C4-2B (cell line): ENCODE data around the gene MS4A7.

Experiments used
- ZFX ChIP-seq: fragments of 450-650 bp; IDR thresholded peaks from 2 replicates; pipeline ENCODE4 v1.6.1; 2017
- TF ChIP-seq, protein P1 (sequence below): fragments of 450-650 bp; conservative IDR thresholded peaks from 2 replicates; pipeline ENCODE4 v1.5.1; 2017; ENCODE audit warnings: mild to moderate bottlenecking

GRCh38 chr11:60392361-60392760 lies 14.0 kb downstream of the MS4A7 start:
- TF ChIP-seq, protein P1, sequence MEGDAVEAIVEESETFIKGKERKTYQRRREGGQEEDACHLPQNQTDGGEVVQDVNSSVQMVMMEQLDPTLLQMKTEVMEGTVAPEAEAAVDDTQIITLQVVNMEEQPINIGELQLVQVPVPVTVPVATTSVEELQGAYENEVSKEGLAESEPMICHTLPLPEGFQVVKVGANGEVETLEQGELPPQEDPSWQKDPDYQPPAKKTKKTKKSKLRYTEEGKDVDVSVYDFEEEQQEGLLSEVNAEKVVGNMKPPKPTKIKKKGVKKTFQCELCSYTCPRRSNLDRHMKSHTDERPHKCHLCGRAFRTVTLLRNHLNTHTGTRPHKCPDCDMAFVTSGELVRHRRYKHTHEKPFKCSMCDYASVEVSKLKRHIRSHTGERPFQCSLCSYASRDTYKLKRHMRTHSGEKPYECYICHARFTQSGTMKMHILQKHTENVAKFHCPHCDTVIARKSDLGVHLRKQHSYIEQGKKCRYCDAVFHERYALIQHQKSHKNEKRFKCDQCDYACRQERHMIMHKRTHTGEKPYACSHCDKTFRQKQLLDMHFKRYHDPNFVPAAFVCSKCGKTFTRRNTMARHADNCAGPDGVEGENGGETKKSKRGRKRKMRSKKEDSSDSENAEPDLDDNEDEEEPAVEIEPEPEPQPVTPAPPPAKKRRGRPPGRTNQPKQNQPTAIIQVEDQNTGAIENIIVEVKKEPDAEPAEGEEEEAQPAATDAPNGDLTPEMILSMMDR, result no peak
- no peak for TF ChIP-seq ZFX
